Activated CD8-positive, alpha-beta memory T cell treated with anti-CD3 and anti-CD28 coated beads for 36 hours (primary cell): ENCODE results near the gene DET1. TPM values are rescaled to one million over a fixed set of nuclear protein-coding genes. Genes with fewer than 3 reads are reported as not detected.
"Not testable (repeated sequence)": the region's sequence is repeated elsewhere in the genome, so short reads cannot be mapped to it uniquely, and the experiment has no call there.

Source experiments
- CTCF ChIA-PET: fragments of 350-600 bp; sonication (Branson Sonifier 250); formaldehyde crosslinking; loops from one replicate; lab custom pipeline; 2021; ENCODE audit warnings: antibody characterized with exemption; lab: Charles Lee
- POLR2A ChIA-PET: fragments of 350-600 bp; sonication (Branson Sonifier 250); formaldehyde crosslinking; loops from one replicate; lab custom pipeline; 2021; ENCODE audit warnings: antibody characterized with exemption; lab: Charles Lee
- total RNA-seq, 2 experiments: library from RNA; stranded (reverse); gene quantifications; one replicate each; pipeline ENCODE4 v1.2.3, GENCODE V29; 2021

Gene DET1
- total RNA-seq, 2 experiments from 2014 or later, result 1.2 to 1.6 TPM

DNA sequence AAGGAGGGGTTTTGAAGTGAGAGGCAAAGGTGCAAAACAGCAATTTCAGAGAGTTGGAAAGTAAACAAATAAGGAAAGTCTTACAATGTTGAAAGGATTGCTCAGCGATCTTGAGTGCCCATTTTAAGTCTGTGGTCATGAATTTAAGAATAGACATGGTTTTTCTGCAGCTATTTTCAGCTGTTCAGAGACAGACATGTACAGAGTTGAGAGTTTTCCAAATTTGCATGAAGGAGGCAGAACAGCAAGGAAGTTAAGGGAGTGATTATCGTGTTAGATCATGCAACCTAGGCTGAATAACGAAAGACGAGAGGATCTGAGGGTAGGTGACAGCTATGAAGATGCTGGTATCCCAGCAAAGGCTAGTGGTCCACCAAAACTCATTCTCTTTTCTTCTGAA, 37.2 kb downstream of the DET1 start:
- ChIA-PET CTCF (no interaction called here), POLR2A (no interaction called here)

DNA sequence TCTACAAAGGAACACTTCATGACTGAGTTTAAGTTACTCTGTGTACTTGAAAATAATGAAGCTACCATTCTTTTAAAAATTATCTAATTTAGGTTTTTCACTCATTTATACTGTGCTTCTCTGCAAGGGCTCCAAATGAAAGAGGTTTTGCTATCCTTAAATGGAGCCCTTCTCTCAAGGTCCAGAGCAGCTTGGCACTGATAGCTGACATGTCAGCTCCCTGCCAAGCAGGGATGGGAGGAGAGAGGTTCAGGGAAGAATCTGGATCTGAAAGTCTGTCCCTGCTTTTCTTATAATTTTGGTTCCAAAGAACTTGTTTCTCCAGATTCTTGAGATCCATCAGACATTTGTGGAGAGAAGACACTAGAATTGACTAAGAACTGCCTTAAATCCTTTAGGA, 39.9 kb downstream of the DET1 start:
- ChIA-PET CTCF (no interaction called here), POLR2A (no interaction called here)

DNA sequence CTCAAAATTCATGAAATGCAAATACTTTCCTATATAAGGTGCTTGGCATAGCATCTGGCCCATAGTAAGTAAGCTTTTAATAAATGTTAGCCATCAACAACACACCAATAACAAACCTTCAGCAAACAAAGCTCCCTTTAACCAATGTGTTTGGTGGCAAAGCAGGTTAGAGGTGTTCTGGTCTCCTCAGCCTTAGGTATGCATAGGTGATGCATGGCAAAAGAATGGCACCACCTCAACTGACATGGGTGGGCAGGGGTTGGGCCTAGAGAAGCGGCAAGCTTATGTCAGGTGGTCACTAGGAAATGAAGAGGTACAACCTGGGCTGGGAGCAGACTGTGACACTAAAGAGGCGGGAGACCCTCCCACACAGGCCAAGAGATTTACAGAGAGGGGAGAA, 40.8 kb downstream of the DET1 start:
- CTCF ChIA-PET, result no interaction called here
- POLR2A ChIA-PET, result no interaction called here

DNA sequence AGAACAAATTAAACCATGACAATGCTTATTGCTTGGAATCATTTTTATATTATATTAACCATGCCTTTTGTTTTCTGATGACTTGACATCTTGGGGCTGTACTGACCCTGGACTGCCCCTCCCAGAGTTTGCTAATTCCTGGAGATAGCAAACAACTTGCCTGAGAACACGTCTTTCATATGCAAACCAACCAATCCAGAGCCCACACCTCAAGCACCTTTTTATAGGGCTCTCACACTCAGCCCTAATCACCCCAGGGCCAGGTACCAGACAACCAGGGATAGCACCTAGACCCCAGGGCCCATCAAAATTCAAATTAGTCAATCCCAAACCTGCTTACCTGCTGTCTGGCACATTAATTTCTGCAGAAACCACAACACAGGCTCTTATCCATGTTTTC, 42.0 kb downstream of the DET1 start:
- ChIA-PET POLR2A (no interaction called here), CTCF (interaction anchor here (0.6 kb wide), 1 partner anchor 14 kb away, joined by 3 read pairs; no protein-coding TSS in a partner anchor)

DNA sequence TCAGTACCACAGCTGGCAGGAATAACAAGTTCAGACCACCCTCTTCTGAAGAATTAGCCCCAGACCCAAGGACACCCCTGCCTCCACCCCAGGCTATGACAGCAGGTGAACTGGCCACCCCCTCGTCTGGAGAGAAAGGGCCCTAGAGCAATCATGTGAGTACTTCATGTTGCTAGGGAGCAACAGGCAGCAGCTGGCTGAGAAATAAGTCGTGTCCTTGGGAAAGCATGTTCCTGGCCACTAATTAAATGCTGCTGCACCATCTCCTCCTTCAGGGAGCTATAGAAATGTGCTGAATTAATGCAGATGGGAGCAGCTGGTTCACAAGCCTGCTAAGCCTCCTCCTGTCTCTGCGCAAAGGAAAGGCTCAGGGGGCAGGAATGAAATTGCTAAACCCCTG, 47.5 kb downstream of the DET1 start:
- POLR2A ChIA-PET, result no interaction called here
- CTCF ChIA-PET, result no interaction called here

DNA sequence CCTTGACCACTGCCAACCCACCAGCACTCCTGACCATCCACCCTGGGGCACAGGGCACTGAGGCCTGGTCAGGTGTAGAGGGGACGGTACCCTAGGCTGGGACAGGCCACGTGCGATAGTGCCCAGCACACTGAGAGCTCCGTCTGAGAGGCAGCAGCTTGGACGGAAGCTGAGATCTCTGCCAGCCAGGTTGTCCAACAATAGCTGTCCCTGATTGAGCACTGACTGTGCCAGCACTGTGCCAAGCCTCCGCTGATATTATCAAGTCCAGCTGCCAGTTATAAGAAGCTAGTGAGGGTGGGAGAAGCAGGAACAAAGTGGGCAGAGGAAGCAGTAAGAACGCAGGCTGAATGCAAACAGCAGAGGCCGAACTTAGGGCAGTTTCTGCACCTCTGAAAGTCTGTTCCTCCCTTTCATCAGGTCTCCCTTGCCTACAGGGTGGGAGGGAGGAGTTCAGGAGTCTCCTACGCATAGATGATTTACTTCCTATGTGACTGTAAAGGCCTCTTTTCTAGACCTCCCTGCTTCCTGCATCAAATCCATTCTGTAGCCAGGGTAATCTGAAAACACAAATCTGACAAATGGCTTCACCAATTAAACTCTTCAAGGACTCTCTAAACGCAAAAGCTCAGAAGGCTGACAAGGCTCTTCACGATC, 49.2 kb downstream of the DET1 start:
- ChIA-PET POLR2A (no interaction called here), CTCF (no interaction called here)

DNA sequence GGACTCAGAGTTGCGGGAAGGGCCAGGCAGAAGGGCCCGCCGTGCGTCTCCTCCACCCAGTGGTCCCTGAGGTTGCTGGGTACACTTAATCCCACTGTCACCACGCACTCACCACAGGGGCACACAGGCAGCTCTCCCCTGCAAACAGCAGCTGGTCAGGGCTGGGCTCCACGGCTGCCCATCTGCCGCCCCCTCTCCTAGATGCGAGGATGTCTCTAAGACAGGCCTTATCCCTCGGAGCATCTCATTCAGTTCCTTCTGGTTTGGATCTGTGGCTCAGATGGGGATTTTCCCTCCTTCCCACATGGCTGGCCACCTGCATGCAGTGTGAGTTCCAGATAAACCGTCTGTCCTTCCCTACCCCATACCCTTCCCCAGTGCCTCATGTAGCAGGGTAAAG, 52.6 kb downstream of the DET1 start:
- POLR2A ChIA-PET, result no interaction called here
- CTCF ChIA-PET, result no interaction called here

DNA sequence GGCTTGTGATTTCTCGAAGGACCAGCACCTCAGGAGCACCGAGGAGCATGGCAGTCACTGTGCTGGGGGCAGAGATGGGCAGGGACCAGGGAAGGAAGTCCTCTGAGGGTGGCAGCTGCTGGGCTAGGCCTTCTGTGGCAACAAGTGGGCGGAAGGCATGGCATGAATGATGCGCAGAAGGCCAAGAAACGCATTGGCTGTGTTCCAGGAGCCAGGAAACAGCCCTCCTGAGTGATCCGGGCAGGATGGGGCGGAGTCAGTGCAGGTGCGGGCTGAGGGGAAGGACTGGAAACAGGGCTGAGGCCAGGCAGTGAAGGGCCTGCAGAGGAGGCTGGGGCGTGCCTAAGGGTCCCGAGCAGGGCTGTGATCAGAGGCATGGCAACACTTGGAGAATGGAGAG, 55.3 kb downstream of the DET1 start:
- ChIA-PET CTCF (no interaction called here), POLR2A (no interaction called here)

DNA sequence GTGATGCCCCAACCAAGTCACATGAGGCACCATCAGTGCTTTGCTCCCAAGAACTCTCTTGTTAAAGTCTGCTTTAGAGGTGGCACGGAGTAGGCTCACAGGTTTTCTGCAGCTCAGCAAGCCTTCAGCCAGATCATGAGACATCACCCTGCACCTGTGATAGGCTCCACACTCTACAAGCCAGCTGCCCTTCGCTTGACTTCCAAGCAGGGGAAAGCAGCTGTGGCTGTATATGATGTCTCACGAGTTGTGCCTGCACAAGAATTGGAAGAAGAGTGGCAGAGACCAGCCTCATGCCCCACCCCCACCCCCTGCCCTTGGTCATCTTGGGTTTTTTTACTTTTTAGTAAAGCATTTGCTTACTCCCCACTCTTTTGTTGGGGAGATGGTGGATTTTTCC, 56.4 kb downstream of the DET1 start:
- CTCF ChIA-PET, result no interaction called here
- POLR2A ChIA-PET, result no interaction called here

DNA sequence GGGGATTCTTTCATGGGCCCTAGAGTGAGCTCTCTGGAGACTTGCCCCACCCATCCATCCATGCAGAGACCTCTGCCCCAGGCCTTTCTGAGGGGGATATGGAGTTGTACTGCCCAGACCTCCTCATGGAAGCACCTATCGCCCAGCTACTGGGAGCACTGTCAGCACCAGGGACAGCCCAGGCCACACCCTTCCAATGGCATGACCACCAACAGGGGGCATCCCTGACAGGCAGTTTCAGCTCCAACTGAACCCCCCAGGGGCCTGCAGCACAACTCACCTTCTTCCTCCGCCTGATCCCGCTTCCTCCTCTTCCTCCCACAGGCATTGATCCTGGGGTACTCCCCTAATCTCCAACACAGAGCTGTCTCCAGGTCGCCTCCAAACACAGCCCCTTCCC, 57.2 kb downstream of the DET1 start:
- ChIA-PET CTCF (no interaction called here), POLR2A (no interaction called here)

DNA sequence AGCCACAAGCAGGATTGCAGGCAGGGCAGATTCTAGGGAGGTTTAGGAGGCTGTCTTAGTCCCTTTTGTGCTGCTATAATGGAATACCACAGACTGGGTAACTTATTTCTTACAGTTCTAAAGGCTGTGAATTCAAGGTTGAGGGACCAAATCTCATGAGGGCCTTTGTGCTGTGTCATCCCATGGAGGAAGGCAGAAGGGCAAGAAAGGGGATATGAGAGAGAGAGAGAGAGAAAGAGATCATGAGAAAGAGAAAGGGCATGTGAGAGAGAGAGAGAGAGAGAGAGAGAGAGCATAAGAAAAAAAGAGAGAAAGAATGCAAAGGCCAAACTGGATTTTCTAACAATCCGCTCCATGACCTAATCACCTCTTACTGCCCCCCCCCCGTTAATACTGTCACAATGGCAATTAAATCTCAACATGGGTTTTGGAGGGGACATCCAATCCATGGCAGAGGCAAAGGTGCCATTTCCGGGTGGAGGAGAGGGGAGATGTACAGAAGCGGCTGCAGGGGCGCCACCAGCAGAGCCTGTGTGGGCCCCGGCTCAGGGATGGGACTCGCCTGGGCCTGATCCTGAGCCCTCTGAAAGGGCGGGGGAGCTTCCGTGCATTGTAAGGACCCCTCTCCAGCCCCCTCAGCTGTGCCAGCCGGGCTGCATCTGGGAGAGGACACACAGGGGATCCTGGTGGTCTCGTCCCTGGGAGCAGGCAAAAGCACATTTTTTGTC, 58.5 kb downstream of the DET1 start:
- CTCF ChIA-PET, result no interaction called here
- POLR2A ChIA-PET, result interaction anchor here (0.6 kb wide), 1 partner anchor 124 kb away, joined by 4 read pairs; no protein-coding TSS in a partner anchor

DNA sequence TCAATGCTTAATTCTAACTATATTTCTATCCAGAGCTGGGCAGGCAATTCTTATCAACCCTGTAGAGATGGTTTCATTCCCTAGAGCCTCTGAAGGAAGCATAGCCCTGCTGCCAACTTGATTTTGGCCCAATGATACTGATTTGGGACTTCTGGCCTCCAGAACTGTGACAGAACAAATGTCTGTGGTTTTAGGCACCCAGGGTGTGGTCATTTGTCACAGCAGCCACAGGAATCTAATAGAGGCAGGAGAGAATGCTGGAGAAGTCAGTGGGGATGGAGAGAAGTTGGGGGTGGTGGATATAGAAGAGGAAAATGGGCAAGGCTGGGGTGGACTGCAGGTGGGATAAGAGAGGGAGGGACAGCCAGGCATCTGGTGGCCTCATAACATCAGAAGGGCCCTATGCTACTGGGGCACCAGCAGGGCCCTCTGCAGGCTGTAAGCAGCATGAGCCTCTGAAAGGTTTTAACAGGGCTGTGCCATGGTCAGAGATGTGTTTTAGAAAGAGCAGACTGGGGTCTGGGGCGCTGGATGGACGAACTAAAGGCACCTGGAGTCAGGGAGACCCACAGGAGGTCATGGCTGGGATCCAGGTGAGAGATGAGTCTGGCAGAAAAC, 59.2 kb downstream of the DET1 start:
- CTCF ChIA-PET, result no interaction called here
- POLR2A ChIA-PET, result no interaction called here

DNA sequence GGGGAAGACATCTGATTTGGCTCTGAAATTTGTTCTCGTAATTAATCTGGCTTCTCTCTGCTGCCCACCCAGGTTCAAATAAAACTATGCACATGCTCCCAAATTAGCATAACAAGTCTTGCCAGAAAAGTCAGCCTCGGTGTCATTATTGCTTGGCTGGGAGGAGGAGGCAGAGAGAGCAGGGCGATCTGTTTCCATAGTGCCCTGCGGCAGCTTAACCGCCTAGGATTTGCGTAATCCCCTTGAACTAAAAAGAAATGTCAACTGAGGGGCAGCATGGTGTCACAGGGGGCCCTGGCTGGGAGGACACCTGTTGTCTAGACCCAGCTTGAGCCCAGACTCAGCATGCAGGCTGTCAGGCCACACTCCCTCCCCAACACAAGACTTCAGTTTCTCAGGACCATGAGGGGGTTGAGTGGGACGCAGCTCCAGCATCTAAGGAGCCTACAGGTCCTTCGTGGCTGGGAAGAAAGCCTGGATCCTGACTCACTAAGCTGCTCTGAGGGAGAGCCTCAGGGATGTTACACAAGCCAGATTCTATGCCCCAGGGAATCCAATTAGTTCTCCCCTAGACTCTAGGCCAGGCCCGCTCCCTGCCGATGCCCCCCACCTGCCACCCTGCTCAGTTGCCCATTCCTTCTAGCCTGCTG, 61.7 kb downstream of the DET1 start:
- ChIA-PET CTCF (no interaction called here), POLR2A (no interaction called here)

DNA sequence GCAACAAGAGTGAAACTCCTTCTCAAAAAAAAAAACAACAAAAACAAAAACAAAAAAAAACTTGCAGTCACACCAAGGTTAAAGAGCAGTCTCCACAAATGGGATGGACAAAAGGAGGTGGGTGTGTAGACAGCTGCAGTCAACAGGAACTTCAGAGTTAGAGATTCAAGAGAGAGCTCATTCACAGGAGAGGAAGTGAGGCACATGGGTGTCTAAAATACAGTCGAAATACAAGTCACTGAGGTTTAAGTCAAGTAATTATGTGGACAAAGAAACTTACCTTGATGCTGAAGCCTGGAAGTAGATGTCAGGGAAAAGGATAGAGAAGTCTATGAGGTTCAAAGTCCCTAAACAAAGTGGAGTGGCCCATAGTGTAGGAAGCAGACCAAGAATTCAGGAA, 64.2 kb downstream of the DET1 start:
- CTCF ChIA-PET, result no interaction called here

DNA sequence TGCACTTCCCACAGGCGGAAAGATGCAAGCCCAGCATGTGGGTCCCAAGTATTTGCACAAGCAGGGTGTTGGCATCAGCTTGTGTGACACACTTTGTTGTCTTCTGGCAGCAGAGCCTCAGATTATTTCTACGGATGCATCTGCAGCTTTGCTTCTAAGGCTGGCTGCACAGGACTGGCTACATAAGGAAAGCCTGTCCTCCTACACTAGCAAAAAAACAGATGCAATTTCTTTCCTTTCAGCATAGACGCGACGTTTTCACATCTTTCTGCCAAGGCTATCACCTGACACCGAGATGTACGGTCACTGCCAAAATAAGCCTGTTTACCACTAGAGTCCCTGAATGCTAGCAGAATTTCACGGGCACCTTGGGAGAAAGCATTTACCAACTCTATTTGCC, 65.5 kb downstream of the DET1 start:
- ChIA-PET CTCF (no interaction called here), POLR2A (no interaction called here)

More for the DNA sequence above, 64.2 kb downstream of the DET1 start:
- POLR2A ChIA-PET, result no interaction called here

DNA sequence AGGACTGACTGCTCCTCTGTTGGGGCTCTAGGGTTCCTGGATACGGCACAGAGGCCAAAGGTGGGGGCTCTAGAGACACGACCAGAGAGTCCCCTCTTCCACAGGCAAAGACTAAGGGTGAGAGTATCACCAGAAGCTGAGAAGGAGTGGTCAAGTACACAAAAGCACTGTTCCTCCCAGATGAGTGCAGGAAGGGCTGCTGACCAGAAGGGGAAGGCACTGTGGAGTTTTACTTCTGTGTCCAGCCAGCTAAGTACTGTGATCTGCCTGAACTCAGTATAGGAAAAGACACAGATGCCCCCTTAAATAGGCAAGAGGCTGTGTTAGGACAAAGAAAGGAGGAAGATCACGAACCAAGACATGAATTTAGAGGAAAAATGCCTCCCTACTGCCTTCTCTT, 67.3 kb downstream of the DET1 start:
- ChIA-PET POLR2A (no interaction called here), CTCF (no interaction called here)

DNA sequence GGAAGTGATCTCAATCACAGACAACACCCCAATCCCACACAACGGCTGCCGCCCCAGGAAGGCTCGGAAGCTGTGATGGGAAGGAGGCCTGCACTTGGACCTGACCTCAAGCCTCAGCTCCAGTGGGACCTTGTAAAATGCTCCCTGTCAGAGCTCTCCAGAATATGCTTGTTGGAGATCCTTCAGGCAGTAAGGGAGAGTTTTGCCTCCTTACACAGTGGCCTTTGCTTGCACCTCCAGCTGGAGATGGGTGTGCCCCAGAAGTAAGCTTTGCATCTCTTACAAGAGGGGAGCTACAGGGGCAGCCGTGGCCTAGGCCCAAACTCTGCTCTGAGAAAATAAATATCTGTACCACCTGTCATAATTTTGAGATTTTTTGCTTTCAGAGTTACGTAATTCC, 68.6 kb downstream of the DET1 start:
- POLR2A ChIA-PET, result no interaction called here
- CTCF ChIA-PET, result interaction anchor here (0.7 kb wide), 1 partner anchor 34 kb away, joined by 3 read pairs; no protein-coding TSS in a partner anchor

DNA sequence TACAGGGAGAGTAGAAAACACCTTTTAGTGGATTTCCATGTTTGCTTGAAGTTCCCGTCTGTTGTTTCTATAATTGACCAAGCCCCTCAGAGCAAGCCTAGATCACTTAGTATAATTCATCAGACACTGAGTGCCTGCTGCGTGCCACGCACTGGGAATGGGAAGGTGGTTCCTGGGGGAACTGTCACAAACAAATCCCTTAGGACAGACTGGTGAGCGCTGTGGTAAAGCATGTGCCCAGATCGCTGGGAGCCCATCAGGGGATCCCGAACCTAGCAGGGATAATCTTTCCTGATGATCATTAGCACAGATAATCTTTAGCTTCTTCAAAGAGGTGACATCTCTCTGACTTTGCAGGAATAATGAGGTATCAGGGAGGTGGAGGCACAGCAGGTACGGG, 69.4 kb downstream of the DET1 start:
- CTCF ChIA-PET, result interaction anchor here (0.9 kb wide), 1 partner anchor 62 kb away, joined by 3 read pairs; no protein-coding TSS in a partner anchor
- POLR2A ChIA-PET, result no interaction called here

DNA sequence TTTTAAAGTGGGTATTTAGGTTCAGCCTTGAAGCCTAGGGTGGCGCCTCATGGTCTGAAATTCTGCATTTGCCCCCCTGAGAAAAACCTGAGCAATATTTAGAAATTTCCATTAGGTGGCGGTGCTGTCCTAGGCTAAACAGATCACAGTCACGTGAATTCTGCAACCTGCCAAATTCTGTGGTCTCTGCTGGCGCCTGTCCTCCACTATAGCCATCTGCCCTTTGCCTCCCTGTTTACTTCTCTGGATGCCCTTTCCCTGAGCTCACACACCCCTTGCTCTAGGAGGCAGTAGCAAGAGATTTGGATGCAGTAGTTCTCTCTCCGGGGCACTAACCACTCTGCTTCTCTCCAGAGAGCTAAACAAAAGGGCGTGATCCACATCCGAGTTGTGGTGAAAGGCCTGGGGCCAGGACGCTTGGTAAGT, 69.8 kb downstream of the DET1 start:
- ChIA-PET POLR2A (no interaction called here), CTCF (interaction anchor here (0.9 kb wide), 1 partner anchor 62 kb away, joined by 3 read pairs; no protein-coding TSS in a partner anchor)

DNA sequence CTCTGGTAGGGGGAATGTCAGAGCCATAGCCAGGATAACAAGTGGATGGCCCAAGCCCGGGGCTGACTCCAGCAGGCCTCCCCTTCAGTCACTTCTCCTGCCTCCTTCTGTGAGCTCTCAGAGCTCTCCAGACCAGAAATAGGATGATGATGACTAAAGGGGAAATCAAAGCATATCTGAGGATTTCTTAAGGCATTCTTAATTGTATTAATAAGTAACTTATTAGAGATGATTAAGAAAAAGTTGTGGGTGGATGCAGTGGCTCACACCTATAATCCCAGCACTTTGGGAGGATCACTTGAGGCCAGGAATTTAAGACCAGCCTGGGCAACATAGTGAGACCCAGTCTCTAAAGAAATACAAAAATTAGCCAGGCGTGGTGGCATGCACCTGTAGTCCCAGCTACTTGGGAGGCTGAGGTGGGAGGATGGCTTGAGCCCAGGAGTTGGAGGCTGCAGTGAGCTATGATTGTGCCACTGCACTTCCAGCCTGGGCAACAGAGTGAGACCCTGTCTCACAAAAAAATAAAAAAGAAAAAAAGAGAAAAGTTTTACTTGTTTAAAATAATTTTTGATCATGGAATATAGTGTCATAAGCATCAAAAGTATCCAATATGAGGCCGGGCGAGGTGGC, 72.7 kb downstream of the DET1 start:
- POLR2A ChIA-PET, result not testable (repeated sequence)
- CTCF ChIA-PET, result interaction anchor here (0.6 kb wide), 1 partner anchor 49 kb away, joined by 3 read pairs; no protein-coding TSS in a partner anchor
